Measurements from ENCODE around the gene STIP1. TPM values are rescaled to one million over a fixed set of nuclear protein-coding genes. Genes with fewer than 3 reads are reported as not detected.

The STIP1 gene
- total RNA-seq, 4 donors from 2014 or later = 80.8 to 116 (median 106) TPM

DNA sequence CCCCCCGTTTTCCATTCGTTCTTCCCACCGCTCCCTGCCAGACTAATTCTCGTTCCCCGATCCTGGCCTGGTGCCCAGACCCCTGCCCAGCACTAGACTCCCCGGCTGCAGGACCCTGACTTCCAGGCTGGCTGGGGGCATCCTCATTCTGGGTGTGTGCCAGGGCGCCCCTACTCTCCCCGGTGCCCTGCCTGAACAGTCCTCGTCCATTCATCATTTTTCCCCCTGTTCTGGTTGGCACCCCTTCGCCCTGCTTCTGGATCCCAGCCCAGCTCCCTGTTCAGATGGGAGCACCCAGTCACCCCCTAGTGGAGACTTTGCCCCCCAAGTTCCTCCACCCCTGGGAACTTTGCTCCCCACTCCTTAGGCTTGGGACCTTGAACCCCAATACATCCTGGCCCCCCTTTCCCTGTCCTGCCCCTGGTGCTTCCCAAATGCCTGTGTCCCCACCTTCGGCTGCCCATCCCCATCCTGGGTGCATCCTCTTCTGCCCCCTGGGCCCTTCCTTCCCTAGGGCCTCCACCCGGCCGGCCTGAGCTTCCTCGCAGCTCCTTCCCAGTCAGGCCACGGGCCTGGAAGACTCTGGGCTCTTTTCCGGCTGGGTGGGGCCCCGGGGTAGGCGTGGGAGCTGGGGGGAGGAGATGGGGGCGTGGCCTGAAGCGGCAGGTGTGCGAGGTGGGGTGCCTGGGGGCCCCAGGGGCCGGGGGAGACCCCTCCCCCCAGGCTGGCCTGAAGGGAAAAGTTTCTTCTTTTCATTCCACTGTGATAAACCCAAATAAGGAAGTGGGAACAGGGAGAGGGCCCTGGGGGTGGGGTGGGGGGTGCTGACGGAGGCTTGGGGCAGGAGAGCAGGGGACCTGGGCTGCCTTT, 66.3 kb downstream of the STIP1 start:
- Histone ChIP-seq H3K36me3 (peaks cover 0 to 9% of the 10 kb centered on the region in 2 donors), H3K4me3 (replicated peaks in 1 of 3) (peak overlapping the region; percentile 31 to 83 (median 68)), H3K27ac (peak overlapping the region in 2 of 3 donors; percentile 36), H3K27me3 (no peaks in the 10 kb centered on the region), H3K4me1 (peaks cover 25 to 30% of the 10 kb centered on the region in 2 donors), H3K9me3 (no peaks in the 10 kb centered on the region)
- peak; percentile 57 to 63 for DNase-seq
- TF ChIP-seq CTCF (IDR thresholded peaks at IDR 0.05) (peak in 4 of 6 experiments; percentile 10 to 26 (median 14)), POLR2A (IDR thresholded peaks at IDR 0.05) (peak in 1 of 2 donors; percentile 17)
- WGBS, 2 donors = 6 to 11% methylated on average over 19 to 23 of the region's 23 CpGs
- intact Hi-C loops (cut with DNase I) = no loop called here

GRCh38 chr11:64253043-64253442, 67.1 kb downstream of the STIP1 start:
- no peak for DNase-seq
- Histone ChIP-seq H3K4me3 (replicated peaks in 1 of 3) (no peak overlapping the region), H3K4me1 (peaks cover 25% of the 10 kb centered on the region in 2 donors), H3K27me3 (no peaks in the 10 kb centered on the region), H3K36me3 (peaks cover 0 to 9% of the 10 kb centered on the region in 2 donors), H3K27ac (peak overlapping the region in 1 of 3 donors; percentile 36), H3K9me3 (no peaks in the 10 kb centered on the region)
- TF ChIP-seq POLR2A (IDR thresholded peaks at IDR 0.05) (no peak), CTCF (IDR thresholded peaks at IDR 0.05) (no peak)
- 80 to 89% methylated on average over 3 to 8 of the region's 8 CpGs for WGBS, 2 donors
- intact Hi-C loops (cut with DNase I) = no loop called here

GRCh38 chr11:64253481-64253880, 67.5 kb downstream of the STIP1 start:
- intact Hi-C loops (cut with DNase I) = no loop called here
- TF ChIP-seq POLR2A (IDR thresholded peaks at IDR 0.05) (no peak), CTCF (IDR thresholded peaks at IDR 0.05) (no peak)
- Histone ChIP-seq H3K27me3 (no peaks in the 10 kb centered on the region), H3K4me3 (replicated peaks in 1 of 3) (no peak overlapping the region), H3K27ac (no peak overlapping the region), H3K4me1 (peaks cover 25% of the 10 kb centered on the region in 2 donors), H3K36me3 (peaks cover 4 to 12% of the 10 kb centered on the region in 2 donors), H3K9me3 (no peaks in the 10 kb centered on the region)
- peak; percentile 45 to 54 for DNase-seq
- 69 to 76% methylated on average over 4 to 5 of the region's 5 CpGs for WGBS, 2 donors

Other genes with a start within 250 kb of the STIP1 start
- 10 to 100 TPM; 27.6 to 46.4 (median 34.5) TPM for gene NAA40, start 247.2 kb upstream of the STIP1 start, total RNA-seq
- 100 to 1,000 TPM; 210 to 787 (median 471) TPM for gene COX8A, start 211.6 kb upstream of the STIP1 start, total RNA-seq
- gene OTUB1, start 199.7 kb upstream of the STIP1 start, total RNA-seq = 100 to 1,000 TPM in 1 of 4 donors, 10 to 100 TPM in 3; 62.3 to 130 (median 76.1) TPM
- gene FLRT1, start 150.2 kb upstream of the STIP1 start, total RNA-seq = 1 to 10 TPM in 3 of 4 donors, under 1 TPM in 1; 0.54 to 4.0 (median 3.8) TPM
- 10 to 100 TPM; 62.5 to 89.5 (median 70.0) TPM for gene MACROD1, start 20.1 kb upstream of the STIP1 start, total RNA-seq
- 10 to 100 TPM in 2 of 4 donors, 1 to 10 TPM in 2; 7.6 to 13.9 (median 10.8) TPM for gene FERMT3, start 20.6 kb downstream of the STIP1 start, total RNA-seq
- 10 to 100 TPM; 50.5 to 90.8 (median 65.9) TPM for gene TRPT1, start 40.0 kb downstream of the STIP1 start, total RNA-seq
- 100 to 1,000 TPM in 2 of 4 donors, 10 to 100 TPM in 2; 65.6 to 109 (median 94.4) TPM for gene NUDT22, start 40.1 kb downstream of the STIP1 start, total RNA-seq
- 10 to 100 TPM; 10.9 to 48.6 (median 21.9) TPM for gene DNAJC4, start 44.4 kb downstream of the STIP1 start, total RNA-seq
- gene VEGFB, start 48.4 kb downstream of the STIP1 start, total RNA-seq = 100 to 1,000 TPM in 1 of 4 donors, 10 to 100 TPM in 3; 52.9 to 101 (median 75.7) TPM
- gene FKBP2, start 54.9 kb downstream of the STIP1 start, total RNA-seq = 100 to 1,000 TPM; 107 to 271 (median 196) TPM
- gene PPP1R14B, start 60.8 kb downstream of the STIP1 start, total RNA-seq = 100 to 1,000 TPM in 1 of 4 donors, 10 to 100 TPM in 3; 34.2 to 103 (median 83.8) TPM
- 10 to 100 TPM; 18.8 to 39.2 (median 23.5) TPM for gene PLCB3, start 65.4 kb downstream of the STIP1 start, total RNA-seq
- 100 to 1,000 TPM in 3 of 4 donors, 10 to 100 TPM in 1; 79.0 to 239 (median 148) TPM for gene BAD, start 98.5 kb downstream of the STIP1 start, total RNA-seq
- gene GPR137, start 99.7 kb downstream of the STIP1 start, total RNA-seq = 10 to 100 TPM; 14.9 to 46.9 (median 33.8) TPM
- gene KCNK4, start 105.1 kb downstream of the STIP1 start, total RNA-seq = not detected
- gene CATSPERZ, start 114.2 kb downstream of the STIP1 start, total RNA-seq = 1 to 10 TPM in 2 of 4 donors, not detected in 2; 1.0 to 3.1 TPM
- 10 to 100 TPM; 42.8 to 71.6 (median 58.3) TPM for gene ESRRA, start 119.4 kb downstream of the STIP1 start, total RNA-seq
- 100 to 1,000 TPM; 228 to 435 (median 237) TPM for gene TRMT112, start 131.4 kb downstream of the STIP1 start, total RNA-seq
- gene PRDX5, start 131.9 kb downstream of the STIP1 start, total RNA-seq = 100 to 1,000 TPM; 384 to 962 (median 653) TPM
- gene CCDC88B, start 154.0 kb downstream of the STIP1 start, total RNA-seq = 1 to 10 TPM; 2.8 to 7.0 (median 3.6) TPM
- 10 to 100 TPM; 19.2 to 44.9 (median 21.8) TPM for gene RPS6KA4, start 173.0 kb downstream of the STIP1 start, total RNA-seq